ENCODE results near the gene N4BP3.
"Not testable (repeated sequence)": the region's sequence is repeated elsewhere in the genome, so short reads cannot be mapped to it uniquely, and the experiment has no call there.

Gene N4BP3

GRCh38 chr5:178113141-178113787 lies at the start of gene N4BP3:
Gene N4BP3, plus strand, starts transcription at chr5:178113532. Its CDS starts 6,052 bp downstream, at chr5:178119584.
- peak; percentile 89 for DNase-seq

- no peak for DNase-seq
Observed at GRCh38 chr5:178067755-178068154, 45.6 kb upstream of the N4BP3 start.

- no peak for DNase-seq
Observed at GRCh38 chr5:178068293-178068692, 45.0 kb upstream of the N4BP3 start.

- peak; percentile 23 for DNase-seq
Observed at GRCh38 chr5:178069909-178070308, 43.4 kb upstream of the N4BP3 start.

- no peak for DNase-seq
Observed at GRCh38 chr5:178071108-178071507, 42.2 kb upstream of the N4BP3 start.

- no peak for DNase-seq
Observed at GRCh38 chr5:178072749-178073148, 40.6 kb upstream of the N4BP3 start.

GRCh38 chr5:178074266-178074952 lies 38.9 kb upstream of the N4BP3 start:
- DNase-seq, result no peak

- not testable (repeated sequence) for DNase-seq
Observed at GRCh38 chr5:178076965-178077364, 36.4 kb upstream of the N4BP3 start.

GRCh38 chr5:178077751-178078150 lies 35.6 kb upstream of the N4BP3 start:
- DNase-seq, result no peak

GRCh38 chr5:178078197-178079010 lies 34.9 kb upstream of the N4BP3 start:
- no peak for DNase-seq

- DNase-seq, result no peak
Observed at GRCh38 chr5:178080056-178080455, 33.3 kb upstream of the N4BP3 start.

- DNase-seq, result no peak
Observed at GRCh38 chr5:178080618-178081410, 32.5 kb upstream of the N4BP3 start.

GRCh38 chr5:178081571-178082243 lies 31.6 kb upstream of the N4BP3 start:
- DNase-seq, result no peak

GRCh38 chr5:178083922-178084321 lies 29.4 kb upstream of the N4BP3 start:
- no peak for DNase-seq

- no peak for DNase-seq
Observed at GRCh38 chr5:178085316-178085715, 28.0 kb upstream of the N4BP3 start.

- DNase-seq, result no peak
Observed at GRCh38 chr5:178086266-178086665, 27.1 kb upstream of the N4BP3 start.

- DNase-seq, result not testable (repeated sequence)
Observed at GRCh38 chr5:178087199-178087598, 26.1 kb upstream of the N4BP3 start.

GRCh38 chr5:178090856-178091255 lies 22.5 kb upstream of the N4BP3 start:
- no peak for DNase-seq

GRCh38 chr5:178093134-178093533 lies 20.2 kb upstream of the N4BP3 start:
- no peak for DNase-seq

GRCh38 chr5:178094345-178094744 lies 19.0 kb upstream of the N4BP3 start:
- DNase-seq, result peak; percentile 57

GRCh38 chr5:178098685-178099084 lies 14.6 kb upstream of the N4BP3 start:
- DNase-seq, result no peak

GRCh38 chr5:178103612-178104011 lies 9.7 kb upstream of the N4BP3 start:
- DNase-seq, result no peak
